ENCODE results near the gene SIK3. TPM values are rescaled to one million over a fixed set of nuclear protein-coding genes. Genes with fewer than 3 reads are reported as not detected.

Gene SIK3
- total RNA-seq, 1 experiment from 2014 or later: 34.4 TPM

GRCh38 chr11:116825854-116826750, 272.1 kb downstream of the SIK3 start (continued):
- no peak for TF ChIP-seq ESRRA (CRISPR knock-in tag; IDR thresholded peaks at IDR 0.05; ENCODE audit: borderline replicate concordance)
- TF ChIP-seq ZMAT4 (CRISPR knock-in tag; IDR thresholded peaks at IDR 0.05): no peak
- no peak for TF ChIP-seq ZNF317 (CRISPR knock-in tag; IDR thresholded peaks at IDR 0.05; ENCODE audit: borderline replicate concordance, low read depth)
- TF ChIP-seq RELA (CRISPR knock-in tag; IDR thresholded peaks at IDR 0.05; ENCODE audit: borderline replicate concordance): no peak
- TF ChIP-seq ZBTB21 (CRISPR knock-in tag; IDR thresholded peaks at IDR 0.05; ENCODE audit: borderline replicate concordance): no peak
- TF ChIP-seq ZNF263 (CRISPR knock-in tag; IDR thresholded peaks at IDR 0.05; ENCODE audit: low read depth): no peak

- ATAC-seq: no peak
Observed at GRCh38 chr11:116825434-116825833, 272.8 kb downstream of the SIK3 start.

More at GRCh38 chr11:116825434-116825833, 272.8 kb downstream of the SIK3 start:
- no peak for TF ChIP-seq EMX1 (CRISPR knock-in tag; IDR thresholded peaks at IDR 0.05)
- no peak for TF ChIP-seq ARID4B (CRISPR knock-in tag; IDR thresholded peaks at IDR 0.05; ENCODE audit: borderline replicate concordance)
- no peak for TF ChIP-seq IRF1 (CRISPR knock-in tag; IDR thresholded peaks at IDR 0.05)
- TF ChIP-seq NFATC4 (CRISPR knock-in tag; IDR thresholded peaks at IDR 0.05): no peak
- TF ChIP-seq PRRX2 (CRISPR knock-in tag; IDR thresholded peaks at IDR 0.05): no peak
- TF ChIP-seq NFE2L1 (CRISPR knock-in tag; IDR thresholded peaks at IDR 0.05): no peak
- no peak for TF ChIP-seq FOXK1 (CRISPR knock-in tag; IDR thresholded peaks at IDR 0.05)
- TF ChIP-seq NFYB (CRISPR knock-in tag; conservative IDR thresholded peaks at IDR 0.05; ENCODE audit: low read depth): no peak
- Mint-ChIP-seq H3K9me3 (no peaks in the 10 kb centered on the region), H3K27me3 (ENCODE audit: low read depth) (no peaks in the 10 kb centered on the region; the same call in 1 of the 2 replicates), H3K4me3 (no peak overlapping the region), H3K4me1 (no peaks in the 10 kb centered on the region), H3K36me3 (no peaks in the 10 kb centered on the region), H3K27ac (no peak overlapping the region)
- ChIA-PET CTCF (interaction anchor here (1.1 kb wide), 1 partner anchor 10 kb away, joined by 6 read pairs; no protein-coding TSS in a partner anchor), POLR2A (interaction anchor here (1.3 kb wide), 1 partner anchor 34 kb away, joined by 3 read pairs; no protein-coding TSS in a partner anchor)
- DNase-seq (ENCODE audit: low spot score): no peak

Data from WTC11 (cell line).